ENCODE data around the gene DSCAM. TPM values are rescaled to one million over a fixed set of nuclear protein-coding genes. Genes with fewer than 3 reads are reported as not detected.
"Not testable (repeated sequence)": the region's sequence is repeated elsewhere in the genome, so short reads cannot be mapped to it uniquely, and the experiment has no call there.

Gene DSCAM
- total RNA-seq (2013), result not detected
- polyA plus RNA-seq, result not detected
- not detected in 2 replicates for polyA minus RNA-seq
- total RNA-seq, result 0 to 2.8 (median 0.05) reads per million in 11 experiments

- no peak within 1 kb of the TSS for H3K9ac ChIP-seq (ENCODE audit: insufficient read depth, low read length, poor library complexity, severe bottlenecking)
- H3K27me3 Mint-ChIP-seq (ENCODE audit: low read depth in 3 of 3), result peaks cover 37 to 54% (median 45%) of the 10 kb centered on the region in 3 donors
- peaks cover 0 to 4% (median 0%) of the 10 kb centered on the region in 7 donors for H3K9me3 Mint-ChIP-seq
- intact Hi-C loops (cut with micrococcal nuclease), result no loop called here
- no peaks in the 10 kb centered on the region for H3K9me3 ChIP-seq (replicated peaks in 1 of 2; ENCODE audit: control insufficient read depth in 1 of 2, insufficient read depth in 1 of 2, low read length in 2 of 2)
- H3K79me2 ChIP-seq (ENCODE audit: insufficient read depth, low read length), result no peaks in the 10 kb centered on the region
- no peak within 1 kb of the TSS for H3K27ac Mint-ChIP-seq
- no peaks in the 10 kb centered on the region for H4K20me1 ChIP-seq (ENCODE audit: insufficient read depth, low read length)
- DNase-seq, result no peak
- no peaks in the 10 kb centered on the region for H3K4me1 ChIP-seq (ENCODE audit: control insufficient read depth in 1 of 2, insufficient read depth in 2 of 2, low read length in 2 of 2)
- TF ChIP-seq CTCF (IDR thresholded peaks at IDR 0.05), result no peak
- H3K36me3 Mint-ChIP-seq, result peaks cover 0 to 2% of the 10 kb centered on the region in 2 donors
- peak within 1 kb of the TSS in 1 of 2 donors; percentile 78 for H3K4me3 Mint-ChIP-seq
- WGBS (ENCODE audit: insufficient coverage), result 4% methylated on average over 88 of the region's 94 CpGs
- no peak within 1 kb of the TSS for H2AFZ ChIP-seq (ENCODE audit: insufficient read depth, low read depth, low read length, poor library complexity, severe bottlenecking)
- no peak within 1 kb of the TSS for H3K4me3 ChIP-seq (replicated peaks in 1 of 3; ENCODE audit: low read depth in 2 of 3, low read length in 3 of 3)
- H3K4me2 ChIP-seq (replicated peaks; ENCODE audit: extremely low read depth, low read length, poor library complexity, severe bottlenecking), result no peak within 1 kb of the TSS
- H3K27ac ChIP-seq (ENCODE audit: low read depth in 1 of 2, low read length in 2 of 2), result no peak within 1 kb of the TSS
- H3K4me1 Mint-ChIP-seq, result no peaks in the 10 kb centered on the region
- peaks cover 20 to 57% of the 10 kb centered on the region in 2 donors for H3K27me3 ChIP-seq (ENCODE audit: control insufficient read depth in 2 of 2, insufficient read depth in 2 of 2, low read length in 2 of 2)
- H3K36me3 ChIP-seq (replicated peaks in 1 of 2; ENCODE audit: control insufficient read depth in 1 of 2, insufficient read depth in 2 of 2, low read length in 2 of 2), result no peaks in the 10 kb centered on the region
Observed at GRCh38 chr21:40846587-40847411, at the start of gene DSCAM. DSCAM (minus strand) TSS chr21:40847158; CDS start chr21:40846661, 497 bp downstream.

GRCh38 chr21:40895697-40896096 lies 48.7 kb upstream of the DSCAM start:
- H3K4me1 Mint-ChIP-seq; H3K27ac ChIP-seq (ENCODE audit: low read depth in 1 of 2, low read length in 2 of 2); H3K27ac Mint-ChIP-seq; H4K20me1 ChIP-seq (ENCODE audit: insufficient read depth, low read length); H3K27me3 Mint-ChIP-seq (ENCODE audit: low read depth in 3 of 3); intact Hi-C loops (cut with micrococcal nuclease); H3K4me3 ChIP-seq (replicated peaks in 1 of 3; ENCODE audit: low read depth in 2 of 3, low read length in 3 of 3); H3K4me2 ChIP-seq (replicated peaks; ENCODE audit: extremely low read depth, low read length, poor library complexity, severe bottlenecking); H3K36me3 ChIP-seq (replicated peaks in 1 of 2; ENCODE audit: control insufficient read depth in 1 of 2, insufficient read depth in 2 of 2, low read length in 2 of 2); H3K36me3 Mint-ChIP-seq; H2AFZ ChIP-seq (ENCODE audit: insufficient read depth, low read depth, low read length, poor library complexity, severe bottlenecking); DNase-seq; H3K9ac ChIP-seq (ENCODE audit: insufficient read depth, low read length, poor library complexity, severe bottlenecking); H3K4me3 Mint-ChIP-seq; H3K4me1 ChIP-seq (ENCODE audit: control insufficient read depth in 1 of 2, insufficient read depth in 2 of 2, low read length in 2 of 2); H3K79me2 ChIP-seq (ENCODE audit: insufficient read depth, low read length); H3K27me3 ChIP-seq (ENCODE audit: control insufficient read depth in 2 of 2, insufficient read depth in 2 of 2, low read length in 2 of 2): not testable (repeated sequence)
- no CpG with 5 or more reads among the region's 3 CpGs for WGBS (ENCODE audit: insufficient coverage)
- peaks cover 10 to 11% of the 10 kb centered on the region in 2 donors for H3K9me3 ChIP-seq (replicated peaks in 1 of 2; ENCODE audit: control insufficient read depth in 1 of 2, insufficient read depth in 1 of 2, low read length in 2 of 2)
- H3K9me3 Mint-ChIP-seq, result peaks cover 6 to 17% (median 10%) of the 10 kb centered on the region in 7 donors
